RWPE2 (cell line): ENCODE measurements around the gene ZNF740.

Experiments
- ATAC-seq: fragments of 200-7000 bp; cut with Tn5 transposase; 3 replicates; pipeline ENCODE4 v1.9.1; 2021; ENCODE audit warnings: low read depth
- DNase-seq: peaks from one replicate; pipeline ENCODE4 v3.0.0-alpha.2; 2020; ENCODE audit warnings: low spot score
- H3K27ac ChIP-seq: fragments of 450-650 bp; 2 replicates; pipeline ENCODE4 v1.5.1; 2017; ENCODE audit warnings: mild to moderate bottlenecking; ENCODE audit not compliant: poor library complexity, severe bottlenecking
- H3K27me3 ChIP-seq: fragments of 250-450 bp; sonication (Bioruptor Pico); 2 replicates; pipeline ENCODE4 v1.5.1; 2021; ENCODE audit warnings: mild to moderate bottlenecking, moderate library complexity; ENCODE audit not compliant: insufficient read depth, poor library complexity, severe bottlenecking
- H3K36me3 ChIP-seq: fragments of 250-450 bp; sonication (Bioruptor Pico); 2 replicates; pipeline ENCODE4 v1.5.1; 2020; ENCODE audit warnings: low read depth, mild to moderate bottlenecking, moderate library complexity
- H3K4me1 ChIP-seq: fragments of 250-450 bp; sonication (Bioruptor Pico); 2 replicates; pipeline ENCODE4 v1.5.1; 2021; ENCODE audit warnings: mild to moderate bottlenecking, moderate library complexity; ENCODE audit not compliant: insufficient read depth, poor library complexity, severe bottlenecking
- H3K4me3 ChIP-seq: fragments of 250-450 bp; sonication (Bioruptor Pico); 2 replicates; pipeline ENCODE4 v1.5.1; 2021; ENCODE audit warnings: mild to moderate bottlenecking, moderate library complexity; ENCODE audit not compliant: severe bottlenecking
- H3K9me3 ChIP-seq: fragments of 250-450 bp; sonication (Bioruptor Pico); 2 replicates; pipeline ENCODE4 v1.5.1; 2021; ENCODE audit warnings: mild to moderate bottlenecking, moderate library complexity; ENCODE audit not compliant: severe bottlenecking
- TF ChIP-seq, protein P1 (sequence below): fragments of 450-650 bp; IDR thresholded peaks from one replicate; pipeline ENCODE4 v1.5.1; 2017; ENCODE audit warnings: mild to moderate bottlenecking, moderate library complexity; ENCODE audit not compliant: poor library complexity, severe bottlenecking

The ZNF740 gene

DNA sequence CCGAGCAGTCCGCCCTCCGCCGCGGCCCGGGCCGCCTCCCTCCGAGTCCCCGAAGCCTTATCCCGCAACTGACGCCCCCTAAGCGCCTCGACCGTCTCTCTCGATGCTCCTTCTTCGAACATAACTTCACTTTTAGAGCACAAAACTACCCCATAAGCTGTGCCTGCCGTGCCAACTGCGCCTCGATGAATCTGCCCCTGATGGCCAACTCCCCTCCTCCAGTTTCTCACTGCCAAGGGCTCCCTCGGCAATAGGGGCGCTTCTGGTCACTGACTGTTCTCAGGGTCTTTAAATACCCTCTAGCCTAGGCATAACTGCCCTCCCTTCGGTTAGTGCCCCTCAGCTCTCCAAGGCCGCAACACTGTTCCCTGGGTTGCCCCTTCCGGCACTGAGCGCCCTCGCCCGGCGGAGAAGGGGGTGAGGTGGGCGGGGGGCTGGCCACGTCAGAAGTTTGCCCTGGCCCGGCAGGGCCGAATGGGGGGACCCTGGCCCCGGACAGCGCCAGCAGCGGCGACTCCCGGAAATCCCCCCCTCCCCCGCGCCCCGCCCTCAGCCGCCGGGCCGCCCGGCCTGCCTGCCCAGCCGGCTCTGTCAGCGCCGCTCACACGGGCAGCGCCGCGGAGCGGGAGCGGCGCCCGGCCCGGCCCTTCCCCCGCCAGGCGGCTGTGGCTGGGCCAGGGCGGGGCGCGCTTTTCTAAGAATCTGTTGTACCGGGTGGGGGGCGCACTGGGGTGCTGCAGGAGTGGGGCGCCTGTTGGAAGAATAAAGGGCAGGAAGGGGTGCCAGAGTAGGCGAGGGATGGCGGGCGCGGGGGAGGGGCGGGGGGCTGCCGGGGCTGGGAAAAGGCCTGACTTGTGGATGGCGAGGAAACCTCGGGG, 40.9 kb downstream of the ZNF740 start:
- DNase-seq = peak; percentile 58
- Histone ChIP-seq H3K4me3 (peak overlapping the region; percentile 54), H3K27me3 (no peaks in the 10 kb centered on the region), H3K9me3 (no peaks in the 10 kb centered on the region), H3K27ac (peak overlapping the region; percentile 96), H3K36me3 (peaks cover 5% of the 10 kb centered on the region; the same call in 1 of the 2 replicates), H3K4me1 (peaks cover 61% of the 10 kb centered on the region)
- peak; percentile 18 for ATAC-seq
- TF ChIP-seq, protein P1, sequence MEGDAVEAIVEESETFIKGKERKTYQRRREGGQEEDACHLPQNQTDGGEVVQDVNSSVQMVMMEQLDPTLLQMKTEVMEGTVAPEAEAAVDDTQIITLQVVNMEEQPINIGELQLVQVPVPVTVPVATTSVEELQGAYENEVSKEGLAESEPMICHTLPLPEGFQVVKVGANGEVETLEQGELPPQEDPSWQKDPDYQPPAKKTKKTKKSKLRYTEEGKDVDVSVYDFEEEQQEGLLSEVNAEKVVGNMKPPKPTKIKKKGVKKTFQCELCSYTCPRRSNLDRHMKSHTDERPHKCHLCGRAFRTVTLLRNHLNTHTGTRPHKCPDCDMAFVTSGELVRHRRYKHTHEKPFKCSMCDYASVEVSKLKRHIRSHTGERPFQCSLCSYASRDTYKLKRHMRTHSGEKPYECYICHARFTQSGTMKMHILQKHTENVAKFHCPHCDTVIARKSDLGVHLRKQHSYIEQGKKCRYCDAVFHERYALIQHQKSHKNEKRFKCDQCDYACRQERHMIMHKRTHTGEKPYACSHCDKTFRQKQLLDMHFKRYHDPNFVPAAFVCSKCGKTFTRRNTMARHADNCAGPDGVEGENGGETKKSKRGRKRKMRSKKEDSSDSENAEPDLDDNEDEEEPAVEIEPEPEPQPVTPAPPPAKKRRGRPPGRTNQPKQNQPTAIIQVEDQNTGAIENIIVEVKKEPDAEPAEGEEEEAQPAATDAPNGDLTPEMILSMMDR = peak; percentile 54

DNA sequence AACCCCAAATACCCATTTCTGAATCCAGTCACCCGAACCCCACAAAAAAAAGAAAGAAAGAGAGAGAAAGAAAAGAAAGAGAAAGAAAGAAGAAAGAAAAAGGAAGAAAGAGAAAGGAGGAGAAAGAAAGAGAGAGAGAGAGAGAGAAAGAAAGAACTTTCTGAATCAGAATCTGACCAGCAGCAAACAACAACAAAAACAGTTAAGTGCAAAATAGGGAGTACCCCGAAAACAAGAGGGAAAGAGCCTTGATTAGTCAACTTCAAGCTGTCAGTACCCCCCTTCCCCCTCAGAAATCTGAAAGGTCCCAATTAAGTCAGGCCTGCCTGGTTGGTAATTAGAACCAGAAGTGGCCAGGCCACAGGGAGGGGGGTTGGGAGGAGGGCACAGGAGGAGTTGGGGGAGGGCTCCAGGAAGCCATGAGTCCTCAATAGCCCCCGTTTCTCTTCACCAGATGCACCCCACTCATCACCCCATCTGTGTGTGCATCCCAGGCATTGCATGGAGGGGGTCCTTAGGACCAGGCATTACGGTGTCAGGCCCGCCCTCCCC, 41.7 kb downstream of the ZNF740 start:
- H3K4me1 ChIP-seq = peaks cover 53% of the 10 kb centered on the region
- H3K9me3 ChIP-seq = no peaks in the 10 kb centered on the region
- no peak for ATAC-seq
- H3K27ac ChIP-seq = peak overlapping the region; percentile 96
- H3K4me3 ChIP-seq = no peak overlapping the region
- H3K36me3 ChIP-seq = peaks cover under 1% of the 10 kb centered on the region; the same call in 1 of the 2 replicates
- DNase-seq = peak; percentile 18
- TF ChIP-seq, protein P1 = no peak
- H3K27me3 ChIP-seq = no peaks in the 10 kb centered on the region

DNA sequence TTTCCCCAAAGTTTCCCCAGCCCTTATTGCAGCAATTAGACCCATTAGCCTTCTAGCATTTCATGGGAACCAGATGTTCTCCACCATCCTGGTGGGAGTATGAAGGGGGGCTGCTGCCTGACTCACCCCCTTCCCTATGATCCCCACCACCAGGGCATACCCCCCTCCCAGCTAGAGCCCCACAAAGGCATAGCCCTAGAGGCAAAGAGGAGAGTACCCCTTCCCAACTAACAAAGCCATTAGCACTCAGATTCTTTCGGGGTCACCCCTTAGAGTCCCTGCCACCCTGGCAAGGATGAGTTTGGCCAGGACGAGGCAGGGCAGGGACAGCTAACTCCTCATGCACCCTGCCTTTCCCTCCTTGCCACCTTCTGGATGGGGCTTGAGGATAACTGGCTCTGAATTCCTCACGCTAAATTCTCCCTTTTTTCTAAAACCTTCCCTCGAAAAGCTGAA, 42.3 kb downstream of the ZNF740 start:
- Histone ChIP-seq H3K27me3 (no peaks in the 10 kb centered on the region), H3K36me3 (no peaks in the 10 kb centered on the region), H3K4me3 (no peak overlapping the region), H3K27ac (peak overlapping the region; percentile 96), H3K4me1 (peaks cover 47% of the 10 kb centered on the region), H3K9me3 (no peaks in the 10 kb centered on the region)
- TF ChIP-seq, protein P1 = no peak
- DNase-seq (peak; percentile 19), ATAC-seq (no peak)

DNA sequence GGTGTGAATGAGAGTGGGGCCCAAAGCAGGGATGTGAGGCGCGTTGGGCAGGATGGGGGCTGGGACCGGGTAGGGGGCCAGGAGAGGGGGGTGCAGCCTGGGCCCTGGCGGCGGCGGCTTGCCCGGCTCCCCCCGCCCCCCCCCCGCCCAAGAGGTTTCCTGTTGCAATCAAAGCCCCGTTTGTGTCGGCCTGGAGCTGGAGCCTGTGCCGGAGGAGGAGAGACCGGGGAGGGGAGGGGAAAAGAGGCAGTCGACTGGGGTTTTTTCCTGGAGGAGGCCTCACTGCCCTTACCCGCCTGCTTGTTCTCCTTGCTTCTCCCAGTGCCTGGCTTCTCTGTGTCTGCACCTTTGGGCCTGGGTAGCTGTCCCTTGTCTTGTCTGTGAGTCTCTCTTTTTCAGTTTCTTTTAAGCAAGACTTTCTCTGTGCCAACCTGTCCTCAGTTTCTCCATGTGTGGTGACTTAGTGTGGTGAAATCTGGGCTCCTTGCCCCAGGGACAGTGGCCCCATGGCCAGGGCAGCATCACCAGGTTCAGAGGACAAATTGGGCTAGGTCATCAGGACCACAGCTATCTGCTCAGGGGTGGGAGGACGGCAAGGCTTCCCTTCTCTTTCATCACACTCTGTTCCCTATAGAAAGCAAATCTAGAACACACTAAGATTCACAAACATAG, 43.0 kb downstream of the ZNF740 start:
- H3K27ac ChIP-seq = peak overlapping the region; percentile 96

More for the DNA sequence above, 43.0 kb downstream of the ZNF740 start:
- H3K9me3 ChIP-seq = no peaks in the 10 kb centered on the region
- no peaks in the 10 kb centered on the region for H3K36me3 ChIP-seq
- TF ChIP-seq, protein P1 = no peak
- H3K4me1 ChIP-seq = peaks cover 40% of the 10 kb centered on the region
- no peaks in the 10 kb centered on the region for H3K27me3 ChIP-seq
- DNase-seq = peak; percentile 42
- ATAC-seq = no peak
- H3K4me3 ChIP-seq = no peak overlapping the region
